ENCODE data around the gene SETDB2.

Gene SETDB2

GRCh38 chr13:49428041-49428763, 15.9 kb upstream of the SETDB2 start:
- H3K36me3 ChIP-seq (ENCODE audit: control insufficient read depth, insufficient read depth, low read length): no peaks in the 10 kb centered on the region
- no peaks in the 10 kb centered on the region for H3K27me3 ChIP-seq (replicated peaks; ENCODE audit: control insufficient read depth, insufficient read depth, low read length, poor library complexity, severe bottlenecking)
- H3K27ac ChIP-seq (ENCODE audit: insufficient read depth, low read length, poor library complexity, severe bottlenecking): no peak overlapping the region
- DNase-seq: no peak
- H3K4me3 ChIP-seq (ENCODE audit: insufficient read depth, low read depth, low read length, poor library complexity, severe bottlenecking): no peak overlapping the region
- H3K4me1 ChIP-seq (ENCODE audit: control insufficient read depth, insufficient read depth, low read length, poor library complexity, severe bottlenecking): no peaks in the 10 kb centered on the region
- H3K9me3 ChIP-seq (ENCODE audit: control insufficient read depth, low read length): no peaks in the 10 kb centered on the region

GRCh38 chr13:49429121-49429520, 15.0 kb upstream of the SETDB2 start:
- Histone ChIP-seq H3K36me3 (ENCODE audit: control insufficient read depth, insufficient read depth, low read length) (no peaks in the 10 kb centered on the region), H3K27ac (ENCODE audit: insufficient read depth, low read length, poor library complexity, severe bottlenecking) (no peak overlapping the region), H3K27me3 (replicated peaks; ENCODE audit: control insufficient read depth, insufficient read depth, low read length, poor library complexity, severe bottlenecking) (no peaks in the 10 kb centered on the region), H3K4me1 (ENCODE audit: control insufficient read depth, insufficient read depth, low read length, poor library complexity, severe bottlenecking) (no peaks in the 10 kb centered on the region), H3K9me3 (ENCODE audit: control insufficient read depth, low read length) (no peaks in the 10 kb centered on the region), H3K4me3 (ENCODE audit: insufficient read depth, low read depth, low read length, poor library complexity, severe bottlenecking) (no peak overlapping the region)
- no peak for DNase-seq

- H3K9me3 ChIP-seq (ENCODE audit: control insufficient read depth, low read length): no peaks in the 10 kb centered on the region
- no peaks in the 10 kb centered on the region for H3K27me3 ChIP-seq (replicated peaks; ENCODE audit: control insufficient read depth, insufficient read depth, low read length, poor library complexity, severe bottlenecking)
- no peaks in the 10 kb centered on the region for H3K4me1 ChIP-seq (ENCODE audit: control insufficient read depth, insufficient read depth, low read length, poor library complexity, severe bottlenecking)
- H3K4me3 ChIP-seq (ENCODE audit: insufficient read depth, low read depth, low read length, poor library complexity, severe bottlenecking): no peak overlapping the region
- H3K27ac ChIP-seq (ENCODE audit: insufficient read depth, low read length, poor library complexity, severe bottlenecking): no peak overlapping the region
- H3K36me3 ChIP-seq (ENCODE audit: control insufficient read depth, insufficient read depth, low read length): no peaks in the 10 kb centered on the region
- no peak for DNase-seq
Measured at GRCh38 chr13:49435992-49436391, 8.1 kb upstream of the SETDB2 start.

- Histone ChIP-seq H3K27me3 (replicated peaks; ENCODE audit: control insufficient read depth, insufficient read depth, low read length, poor library complexity, severe bottlenecking) (no peaks in the 10 kb centered on the region), H3K36me3 (ENCODE audit: control insufficient read depth, insufficient read depth, low read length) (no peaks in the 10 kb centered on the region), H3K27ac (ENCODE audit: insufficient read depth, low read length, poor library complexity, severe bottlenecking) (no peak overlapping the region), H3K9me3 (ENCODE audit: control insufficient read depth, low read length) (no peaks in the 10 kb centered on the region), H3K4me3 (ENCODE audit: insufficient read depth, low read depth, low read length, poor library complexity, severe bottlenecking) (no peak overlapping the region), H3K4me1 (ENCODE audit: control insufficient read depth, insufficient read depth, low read length, poor library complexity, severe bottlenecking) (no peaks in the 10 kb centered on the region)
- DNase-seq: no peak
Measured at GRCh38 chr13:49436890-49437289, 7.2 kb upstream of the SETDB2 start.

- H3K4me1 ChIP-seq (ENCODE audit: control insufficient read depth, insufficient read depth, low read length, poor library complexity, severe bottlenecking): no peaks in the 10 kb centered on the region
- no peak overlapping the region for H3K27ac ChIP-seq (ENCODE audit: insufficient read depth, low read length, poor library complexity, severe bottlenecking)
- DNase-seq: no peak
- H3K9me3 ChIP-seq (ENCODE audit: control insufficient read depth, low read length): no peaks in the 10 kb centered on the region
- H3K4me3 ChIP-seq (ENCODE audit: insufficient read depth, low read depth, low read length, poor library complexity, severe bottlenecking): no peak overlapping the region
- no peaks in the 10 kb centered on the region for H3K36me3 ChIP-seq (ENCODE audit: control insufficient read depth, insufficient read depth, low read length)
- no peaks in the 10 kb centered on the region for H3K27me3 ChIP-seq (replicated peaks; ENCODE audit: control insufficient read depth, insufficient read depth, low read length, poor library complexity, severe bottlenecking)
Measured at GRCh38 chr13:49437705-49438104, 6.4 kb upstream of the SETDB2 start.

GRCh38 chr13:49439609-49440008, 4.5 kb upstream of the SETDB2 start:
- Histone ChIP-seq H3K4me3 (ENCODE audit: insufficient read depth, low read depth, low read length, poor library complexity, severe bottlenecking) (no peak overlapping the region), H3K36me3 (ENCODE audit: control insufficient read depth, insufficient read depth, low read length) (no peaks in the 10 kb centered on the region), H3K27ac (ENCODE audit: insufficient read depth, low read length, poor library complexity, severe bottlenecking) (no peak overlapping the region), H3K9me3 (ENCODE audit: control insufficient read depth, low read length) (no peaks in the 10 kb centered on the region), H3K4me1 (ENCODE audit: control insufficient read depth, insufficient read depth, low read length, poor library complexity, severe bottlenecking) (no peaks in the 10 kb centered on the region), H3K27me3 (replicated peaks; ENCODE audit: control insufficient read depth, insufficient read depth, low read length, poor library complexity, severe bottlenecking) (no peaks in the 10 kb centered on the region)
- DNase-seq: no peak

GRCh38 chr13:49441312-49441711, 2.8 kb upstream of the SETDB2 start:
- Histone ChIP-seq H3K36me3 (ENCODE audit: control insufficient read depth, insufficient read depth, low read length) (no peaks in the 10 kb centered on the region), H3K4me3 (ENCODE audit: insufficient read depth, low read depth, low read length, poor library complexity, severe bottlenecking) (no peak overlapping the region), H3K4me1 (ENCODE audit: control insufficient read depth, insufficient read depth, low read length, poor library complexity, severe bottlenecking) (no peaks in the 10 kb centered on the region), H3K27ac (ENCODE audit: insufficient read depth, low read length, poor library complexity, severe bottlenecking) (no peak overlapping the region), H3K27me3 (replicated peaks; ENCODE audit: control insufficient read depth, insufficient read depth, low read length, poor library complexity, severe bottlenecking) (no peaks in the 10 kb centered on the region), H3K9me3 (ENCODE audit: control insufficient read depth, low read length) (no peaks in the 10 kb centered on the region)
- no peak for DNase-seq

- no peak for DNase-seq
- H3K4me3 ChIP-seq (ENCODE audit: insufficient read depth, low read depth, low read length, poor library complexity, severe bottlenecking): no peak overlapping the region
- H3K27ac ChIP-seq (ENCODE audit: insufficient read depth, low read length, poor library complexity, severe bottlenecking): no peak overlapping the region
- no peaks in the 10 kb centered on the region for H3K4me1 ChIP-seq (ENCODE audit: control insufficient read depth, insufficient read depth, low read length, poor library complexity, severe bottlenecking)
- H3K9me3 ChIP-seq (ENCODE audit: control insufficient read depth, low read length): no peaks in the 10 kb centered on the region
- no peaks in the 10 kb centered on the region for H3K27me3 ChIP-seq (replicated peaks; ENCODE audit: control insufficient read depth, insufficient read depth, low read length, poor library complexity, severe bottlenecking)
- H3K36me3 ChIP-seq (ENCODE audit: control insufficient read depth, insufficient read depth, low read length): no peaks in the 10 kb centered on the region
Measured at GRCh38 chr13:49441846-49442245, 2.2 kb upstream of the SETDB2 start.

- H3K4me3 ChIP-seq (ENCODE audit: insufficient read depth, low read depth, low read length, poor library complexity, severe bottlenecking): peak overlapping the region; percentile 54
- peaks cover 8% of the 10 kb centered on the region for H3K4me1 ChIP-seq (ENCODE audit: control insufficient read depth, insufficient read depth, low read length, poor library complexity, severe bottlenecking)
- no peak for DNase-seq
Measured at GRCh38 chr13:49443357-49443703, 744 bp upstream of the SETDB2 start.

GRCh38 chr13:49444524-49445395, 686 bp downstream of the SETDB2 start:
- peaks cover 8% of the 10 kb centered on the region for H3K4me1 ChIP-seq (ENCODE audit: control insufficient read depth, insufficient read depth, low read length, poor library complexity, severe bottlenecking)
- peak overlapping the region; percentile 69 for H3K4me3 ChIP-seq (ENCODE audit: insufficient read depth, low read depth, low read length, poor library complexity, severe bottlenecking)
- peak overlapping the region; percentile 81 for H3K27ac ChIP-seq (ENCODE audit: insufficient read depth, low read length, poor library complexity, severe bottlenecking)
- H3K9me3 ChIP-seq (ENCODE audit: control insufficient read depth, low read length): no peaks in the 10 kb centered on the region
- H3K36me3 ChIP-seq (ENCODE audit: control insufficient read depth, insufficient read depth, low read length): no peaks in the 10 kb centered on the region
- DNase-seq: peak; percentile 3 to 18 (median 6)
- no peaks in the 10 kb centered on the region for H3K27me3 ChIP-seq (replicated peaks; ENCODE audit: control insufficient read depth, insufficient read depth, low read length, poor library complexity, severe bottlenecking)

More at GRCh38 chr13:49443357-49443703, 744 bp upstream of the SETDB2 start:
- Histone ChIP-seq H3K36me3 (ENCODE audit: control insufficient read depth, insufficient read depth, low read length) (no peaks in the 10 kb centered on the region), H3K9me3 (ENCODE audit: control insufficient read depth, low read length) (no peaks in the 10 kb centered on the region), H3K27me3 (replicated peaks; ENCODE audit: control insufficient read depth, insufficient read depth, low read length, poor library complexity, severe bottlenecking) (no peaks in the 10 kb centered on the region), H3K27ac (ENCODE audit: insufficient read depth, low read length, poor library complexity, severe bottlenecking) (peak overlapping the region; percentile 81)

Data from effector memory CD4-positive, alpha-beta T cell (primary cell).